ENCODE measurements around the gene FAM124A.

GRCh38 chr13:51181786-51182383 lies 40.3 kb upstream of the FAM124A start:
- TF ChIP-seq CTCF (IDR thresholded peaks at IDR 0.05 in 8 of 11, conservative IDR thresholded peaks at IDR 0.05 in 3 of 11) = no peak
- TF ChIP-seq POLR2AphosphoS5 (IDR thresholded peaks at IDR 0.05) = no peak
